Activated gamma-delta T cell (primary cell): Measurements from ENCODE around the gene CIDEC.
"Not testable (repeated sequence)": the region's sequence is repeated elsewhere in the genome, so short reads cannot be mapped to it uniquely, and the experiment has no call there.

Experiments used
- DNase-seq: peaks from one replicate; lab custom pipeline; 2025; lab: John Stamatoyannopoulos, UW

The CIDEC gene

GRCh38 chr3:9876255-9876654, 3.8 kb downstream of the CIDEC start:
- not testable (repeated sequence) for DNase-seq

- no peak for DNase-seq
These were observed 4.6 kb downstream of the CIDEC start for GRCh38 chr3:9875448-9875847.

- not testable (repeated sequence) for DNase-seq
These were observed 8.0 kb downstream of the CIDEC start for GRCh38 chr3:9872067-9872466.

GRCh38 chr3:9870978-9871377, 9.1 kb downstream of the CIDEC start:
- no peak for DNase-seq

GRCh38 chr3:9869955-9870354, 10.1 kb downstream of the CIDEC start:
- DNase-seq = no peak

GRCh38 chr3:9867106-9867505, 12.9 kb downstream of the CIDEC start:
- no peak for DNase-seq

GRCh38 chr3:9866639-9867038, 13.4 kb downstream of the CIDEC start:
- DNase-seq = no peak

GRCh38 chr3:9865125-9865637, 14.9 kb downstream of the CIDEC start:
- DNase-seq = not testable (repeated sequence)

- DNase-seq = no peak
These were observed 15.7 kb downstream of the CIDEC start for GRCh38 chr3:9864200-9864927.

GRCh38 chr3:9863058-9863772, 16.8 kb downstream of the CIDEC start:
- no peak for DNase-seq

- DNase-seq = peak; percentile 14
These were observed 17.5 kb downstream of the CIDEC start for GRCh38 chr3:9862391-9863057.

- no peak for DNase-seq
These were observed 18.4 kb downstream of the CIDEC start for GRCh38 chr3:9861626-9862130.

GRCh38 chr3:9861201-9861600, 18.9 kb downstream of the CIDEC start:
- no peak for DNase-seq

GRCh38 chr3:9859530-9860025, 20.5 kb downstream of the CIDEC start:
- no peak for DNase-seq

- no peak for DNase-seq
These were observed 24.5 kb downstream of the CIDEC start for GRCh38 chr3:9855594-9855993.

GRCh38 chr3:9854291-9854940, 25.6 kb downstream of the CIDEC start:
- not testable (repeated sequence) for DNase-seq

GRCh38 chr3:9852528-9852927, 27.5 kb downstream of the CIDEC start:
- no peak for DNase-seq

GRCh38 chr3:9851926-9852325, 28.1 kb downstream of the CIDEC start:
- DNase-seq = not testable (repeated sequence)

GRCh38 chr3:9851383-9851782, 28.7 kb downstream of the CIDEC start:
- not testable (repeated sequence) for DNase-seq

- not testable (repeated sequence) for DNase-seq
These were observed 31.2 kb downstream of the CIDEC start for GRCh38 chr3:9848860-9849259.

GRCh38 chr3:9847870-9848269, 32.2 kb downstream of the CIDEC start:
- not testable (repeated sequence) for DNase-seq
